ENCODE data around the gene CDSN.

DNA sequence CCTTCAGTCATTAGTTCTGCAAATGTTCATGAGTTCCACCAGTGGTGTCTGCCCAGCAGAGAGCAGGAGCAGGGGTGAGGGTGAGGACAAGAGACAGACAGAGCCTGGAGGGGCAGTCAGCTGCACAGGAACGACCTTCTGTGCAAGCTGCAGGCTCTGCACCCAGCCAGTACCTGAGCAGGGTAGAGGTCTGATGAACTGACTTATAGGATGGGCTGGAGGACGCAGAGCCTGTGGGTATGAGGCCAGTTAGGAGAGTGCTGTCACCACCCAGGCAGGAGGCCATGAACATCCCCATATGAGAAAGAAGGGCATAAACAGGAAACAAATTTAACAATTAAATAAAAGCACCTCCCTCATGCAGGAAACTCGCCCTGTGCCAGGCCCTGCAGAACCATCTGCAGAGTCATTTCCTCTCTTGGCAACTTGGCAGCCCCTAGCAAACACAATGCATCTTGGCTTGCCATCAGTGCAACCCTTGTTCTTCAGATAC, 25.8 kb downstream of the CDSN start:
- TF ChIP-seq CTCF (IDR thresholded peaks at IDR 0.05; ENCODE audit: low read depth, low read length): no peak
- no peak for TF ChIP-seq EZH2phosphoT487 (IDR thresholded peaks at IDR 0.05; ENCODE audit: low read depth)

All from OCI-LY3 (cell line).